ENCODE data around the gene NT5DC1.

The NT5DC1 gene

DNA sequence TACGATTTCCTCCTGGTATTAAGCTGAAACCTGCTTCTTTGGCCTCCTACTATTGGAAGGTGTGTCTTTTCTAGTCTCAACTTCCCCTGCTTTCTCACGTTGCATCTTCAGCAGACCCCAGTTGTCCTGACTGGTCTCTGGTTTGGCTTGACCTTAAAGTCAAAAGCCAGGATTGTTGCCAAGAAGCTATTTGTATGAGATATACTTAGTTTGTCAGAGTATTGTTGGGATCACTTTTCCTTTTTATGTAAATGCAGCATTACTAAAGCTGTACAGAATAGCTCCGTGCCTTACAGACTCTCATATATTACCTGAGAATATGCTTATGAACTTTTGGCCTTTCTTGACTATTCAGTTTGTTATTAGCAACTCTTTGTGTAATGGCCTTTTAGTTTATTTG is 92.1 kb downstream of the NT5DC1 start:
- DNase-seq (ENCODE audit: low spot score), result no peak

DNA sequence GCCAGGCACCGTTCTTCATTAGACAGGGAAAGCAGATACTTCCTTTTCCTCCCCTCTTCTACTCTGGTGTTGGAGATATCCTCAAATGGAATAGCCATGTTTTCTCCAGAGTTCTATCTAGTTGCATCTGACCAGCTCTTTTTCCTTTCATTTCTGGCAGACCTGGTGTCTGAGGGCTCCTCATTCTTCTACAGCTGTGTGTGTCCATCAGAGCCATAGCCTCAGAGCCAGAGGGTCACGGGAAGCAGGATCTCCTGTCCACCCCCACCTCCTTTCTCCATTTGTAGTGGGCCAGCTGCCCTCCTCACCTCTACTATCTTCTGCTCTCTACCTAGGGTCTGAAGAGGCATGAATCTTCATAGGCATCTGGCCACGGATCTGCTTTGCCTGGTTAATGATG is 96.2 kb downstream of the NT5DC1 start:
- DNase-seq (ENCODE audit: low spot score), result no peak

DNA sequence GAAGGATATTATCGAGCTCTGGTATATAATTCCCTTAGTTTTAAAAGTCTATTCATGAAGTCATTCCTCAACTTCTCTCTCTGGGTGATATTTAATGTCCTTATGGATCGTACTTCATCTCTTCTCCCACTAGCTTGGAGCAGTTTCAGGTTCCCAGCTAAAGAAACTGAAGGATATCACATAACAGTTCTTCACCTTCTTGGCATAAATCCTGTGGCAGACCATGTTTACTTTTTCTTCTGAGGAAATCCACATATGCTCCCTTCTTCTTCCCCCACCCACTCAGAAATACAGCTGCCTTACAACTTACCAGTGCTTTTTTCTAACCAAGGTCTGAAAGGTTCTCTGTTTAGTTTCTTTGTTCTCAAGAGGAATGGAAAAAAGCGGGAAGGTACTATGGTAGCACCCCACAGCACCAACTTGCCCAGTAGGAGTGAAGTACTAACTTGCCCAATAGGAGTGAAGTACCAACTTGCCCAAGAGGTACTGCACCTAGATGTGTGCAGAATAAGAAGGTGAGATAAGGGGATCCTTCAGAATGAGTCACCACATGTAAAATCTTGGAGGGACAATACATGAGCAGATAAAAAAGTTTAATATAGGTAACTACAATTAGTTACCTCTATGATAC is 100.1 kb downstream of the NT5DC1 start:
- DNase-seq (ENCODE audit: low spot score), result no peak

- DNase-seq (ENCODE audit: low spot score), result no peak
Measured at GRCh38 chr6:116201538-116201937, 100.9 kb downstream of the NT5DC1 start.

DNA sequence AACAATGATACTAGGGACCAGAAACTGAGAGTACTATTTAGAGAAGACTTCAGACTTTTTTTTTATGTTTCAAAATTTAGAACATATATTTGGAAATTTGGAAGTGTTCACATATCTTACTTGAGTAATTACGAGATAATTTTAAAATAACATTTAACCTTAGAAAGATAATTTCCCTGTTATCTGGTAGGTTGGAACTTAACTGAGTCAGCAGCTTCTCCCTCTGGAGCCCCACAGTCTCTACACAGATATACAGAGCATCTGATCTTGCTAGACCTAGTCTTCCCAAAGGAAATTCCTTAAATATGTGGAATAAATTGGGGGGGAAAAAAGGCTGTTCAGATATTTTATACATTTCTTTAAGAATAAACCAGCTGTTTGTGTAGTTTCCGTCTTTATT is 104.6 kb downstream of the NT5DC1 start:
- no peak for DNase-seq (ENCODE audit: low spot score)

- peak; percentile 24 for DNase-seq (ENCODE audit: low spot score)
Measured at GRCh38 chr6:116206231-116206903, 105.7 kb downstream of the NT5DC1 start.

- DNase-seq (ENCODE audit: low spot score), result no peak
Measured at GRCh38 chr6:116208056-116208785, 107.6 kb downstream of the NT5DC1 start.

DNA sequence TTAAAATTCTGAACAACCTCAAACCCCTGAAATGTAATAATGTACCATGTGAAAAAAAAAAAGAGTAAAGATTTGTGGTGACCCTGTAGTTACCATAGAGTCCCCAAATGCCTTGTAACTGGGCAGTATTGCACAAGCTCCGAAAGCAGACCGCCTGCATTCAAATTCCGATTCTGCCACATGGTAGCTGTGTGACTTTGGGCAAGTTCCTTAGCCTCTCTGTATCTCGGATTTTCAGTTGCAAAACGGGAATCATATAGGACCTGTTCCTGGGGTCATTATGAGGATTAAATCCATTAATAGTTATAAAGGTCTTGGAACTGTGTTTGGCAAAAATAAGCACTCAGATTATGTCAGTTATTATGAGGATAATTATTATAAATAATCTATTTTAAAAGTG is 109.7 kb downstream of the NT5DC1 start:
- DNase-seq (ENCODE audit: low spot score), result no peak

- no peak for DNase-seq (ENCODE audit: low spot score)
Measured at GRCh38 chr6:116210750-116211425, 110.2 kb downstream of the NT5DC1 start.

- no peak for DNase-seq (ENCODE audit: low spot score)
Measured at GRCh38 chr6:116214681-116215080, 114.0 kb downstream of the NT5DC1 start.

- no peak for DNase-seq (ENCODE audit: low spot score)
Measured at GRCh38 chr6:116215414-116215813, 114.8 kb downstream of the NT5DC1 start.

DNA sequence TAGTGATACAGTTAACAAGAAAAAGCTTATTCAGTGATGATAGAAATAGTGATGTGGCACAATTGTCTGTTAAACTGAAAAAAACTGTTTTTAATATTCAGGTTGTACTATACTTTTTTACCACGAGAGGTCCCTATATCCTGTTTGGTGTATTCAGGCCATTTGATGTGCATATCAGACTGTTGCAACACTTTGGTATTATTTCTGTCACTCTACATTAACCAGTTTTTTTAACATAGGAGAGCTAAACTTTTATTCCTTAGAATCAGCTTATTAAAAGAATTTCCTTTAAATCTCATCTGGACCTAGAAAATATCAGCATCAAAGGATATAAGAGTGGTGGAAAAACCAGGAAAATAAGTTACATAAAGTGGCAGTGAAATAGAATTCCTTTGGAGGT is 116.4 kb downstream of the NT5DC1 start:
- DNase-seq (ENCODE audit: low spot score), result peak; percentile 39

- peak; percentile 6 for DNase-seq (ENCODE audit: low spot score)
Measured at GRCh38 chr6:116218172-116218633, 117.5 kb downstream of the NT5DC1 start.

DNA sequence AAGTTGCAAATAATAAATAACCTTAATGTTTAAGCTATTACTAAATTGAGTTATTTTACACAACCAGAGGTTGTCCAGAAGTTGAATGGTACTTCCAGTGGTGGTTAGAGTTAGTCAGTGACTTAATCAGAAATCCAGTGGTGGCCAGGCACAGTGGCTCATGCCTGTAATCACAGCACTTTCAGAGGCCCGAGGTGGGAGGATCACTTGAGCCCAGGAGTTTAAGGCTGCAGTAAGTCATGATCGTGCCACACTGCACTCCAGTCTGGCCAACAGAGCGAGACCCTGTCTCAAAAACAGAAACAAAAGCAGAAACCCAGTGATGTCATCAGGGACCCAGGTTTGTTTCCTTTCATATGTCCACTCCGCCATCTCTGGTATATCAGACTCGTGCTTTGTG is 118.2 kb downstream of the NT5DC1 start:
- DNase-seq (ENCODE audit: low spot score), result no peak

GRCh38 chr6:116221067-116221466 is 120.4 kb downstream of the NT5DC1 start:
- DNase-seq (ENCODE audit: low spot score), result no peak

DNA sequence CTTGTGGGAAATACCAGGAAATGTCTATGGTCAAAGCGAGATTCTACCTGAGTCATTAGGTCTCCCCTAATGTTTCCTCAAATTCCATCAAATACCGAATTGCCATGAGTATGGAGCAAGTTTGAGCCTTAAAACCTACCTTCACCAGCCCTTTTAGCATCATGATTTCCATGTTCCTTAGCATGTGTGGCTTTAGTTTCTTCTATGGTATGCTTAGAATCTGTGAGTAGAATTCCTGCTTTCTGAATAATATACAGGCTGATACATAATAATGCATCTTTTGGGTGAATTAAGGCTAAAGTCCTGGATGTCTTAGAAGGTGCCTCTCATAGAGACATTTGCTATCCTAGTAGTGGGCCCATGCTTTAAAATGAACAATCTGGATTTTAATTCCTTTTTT is 121.3 kb downstream of the NT5DC1 start:
- no peak for DNase-seq (ENCODE audit: low spot score)

GRCh38 chr6:116223355-116223754 is 122.7 kb downstream of the NT5DC1 start:
- DNase-seq (ENCODE audit: low spot score), result no peak

GRCh38 chr6:116229287-116229913 is 128.7 kb downstream of the NT5DC1 start:
- DNase-seq (ENCODE audit: low spot score), result peak; percentile 30

GRCh38 chr6:116234689-116235088 is 134.0 kb downstream of the NT5DC1 start:
- no peak for DNase-seq (ENCODE audit: low spot score)

DNA sequence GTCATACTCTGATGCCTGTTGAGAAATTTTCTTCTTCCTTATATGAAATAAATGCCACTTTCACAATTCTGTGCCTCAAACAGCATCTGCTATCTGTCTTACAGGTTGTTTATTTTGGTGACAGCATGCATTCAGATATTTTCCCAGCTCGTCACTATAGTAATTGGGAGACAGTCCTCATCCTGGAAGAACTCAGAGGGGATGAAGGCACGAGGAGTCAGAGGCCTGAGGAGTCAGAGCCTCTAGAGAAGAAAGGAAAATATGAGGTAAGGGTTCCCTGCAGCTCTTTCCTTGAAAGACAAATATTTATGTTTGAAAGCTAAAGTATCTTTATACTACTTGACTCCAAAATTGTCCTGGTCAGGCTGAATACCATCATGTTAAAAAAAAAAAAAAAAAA is 137.4 kb downstream of the NT5DC1 start:
- no peak for DNase-seq (ENCODE audit: low spot score)

DNA sequence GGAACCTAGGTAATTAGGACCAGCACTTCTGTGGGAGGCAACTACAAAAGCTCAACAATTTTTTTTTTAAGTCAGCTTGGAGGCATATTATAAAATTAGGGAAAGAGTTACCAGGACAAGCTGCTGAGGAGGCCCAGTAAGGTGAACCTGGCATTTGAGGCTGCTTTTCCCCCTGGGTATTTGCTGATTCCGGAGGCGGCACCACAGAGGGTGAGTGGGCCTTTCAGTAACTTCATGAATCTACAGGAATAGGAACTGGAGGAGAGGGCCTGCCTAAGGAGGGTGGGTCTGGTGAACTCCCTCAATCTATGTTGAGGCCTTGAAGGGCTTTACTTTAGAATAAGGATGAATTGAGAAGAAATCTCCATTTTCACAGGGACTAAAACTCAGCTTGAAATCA is 138.6 kb downstream of the NT5DC1 start:
- no peak for DNase-seq (ENCODE audit: low spot score)

- no peak for DNase-seq (ENCODE audit: low spot score)
Measured at GRCh38 chr6:116239856-116240255, 139.2 kb downstream of the NT5DC1 start.
